Natural killer cell treated with Interleukin-12 subunit alpha and Interleukin-12 subunit beta and Interleukin-15 and Interleukin-18, amount 100 ng/mL, for 72 hours (primary cell): ENCODE data around the gene FHL5. TPM values are rescaled to one million over a fixed set of nuclear protein-coding genes. Genes with fewer than 3 reads are reported as not detected.
A peak's percentile ranks its signal among the peaks of the same experiment; 100 is the strongest.
"Not testable (repeated sequence)": the region's sequence is repeated elsewhere in the genome, so short reads cannot be mapped to it uniquely, and the experiment has no call there.

Source experiments
- ATAC-seq, 2 donors: fragments of 150-1000 bp; cut with Tn5 transposase in 1 of 2; sonication (Bioruptor Pico), chemical (Tn5 transposase) in 1 of 2; 2 replicates each; pipeline ENCODE4 v1.10.0; 2021
- DNase-seq: peaks from one replicate; pipeline ENCODE4 v3.0.0; 2022; ENCODE audit warnings: low spot score
- H3K27ac Mint-ChIP-seq, 2 donors: 1 replicate in 1 of 2; 2 replicates in 1 of 2; pipeline ENCODE4 v1.8.0; 2022; ENCODE audit warnings: mixed read lengths in 2 of 2, mild to moderate bottlenecking in 1 of 2, moderate library complexity in 1 of 2
- H3K27me3 Mint-ChIP-seq, 2 donors: 1 replicate in 1 of 2; 2 replicates in 1 of 2; pipeline ENCODE4 v1.8.0; 2022; ENCODE audit warnings: mixed read lengths in 2 of 2
- H3K36me3 Mint-ChIP-seq: one replicate; pipeline ENCODE4 v1.8.0; 2022; ENCODE audit warnings: mixed read lengths
- H3K4me1 Mint-ChIP-seq, 2 donors: 1 replicate in 1 of 2; 2 replicates in 1 of 2; pipeline ENCODE4 v1.8.0; 2022; ENCODE audit warnings: low read depth in 2 of 2, mixed read lengths in 2 of 2, mild to moderate bottlenecking in 1 of 2
- H3K4me3 Mint-ChIP-seq: one replicate; pipeline ENCODE4 v1.8.0; 2022; ENCODE audit warnings: mixed read lengths
- H3K9me3 Mint-ChIP-seq: 2 replicates; pipeline ENCODE4 v1.8.0; 2022; ENCODE audit warnings: mixed read lengths
- total RNA-seq, 2 donors: library from RNA; stranded (reverse); gene quantifications; one replicate each; pipeline ENCODE4 v1.2.3, GENCODE V29; 2022

Gene FHL5
- total RNA-seq, result not detected

GRCh38 chr6:96562886-96563285 is at the start of gene FHL5:
TSS of gene FHL5 (plus strand) at chr6:96563128. CDS start at chr6:96603614, 40,486 bp downstream.
- no peak within 1 kb of the TSS for H3K4me3 Mint-ChIP-seq
- DNase-seq, result no peak
- H3K27me3 Mint-ChIP-seq, result peaks cover 17 to 25% of the 10 kb centered on the region in 2 donors
- no peaks in the 10 kb centered on the region for H3K4me1 Mint-ChIP-seq
- no peak within 1 kb of the TSS for H3K27ac Mint-ChIP-seq
- no peaks in the 10 kb centered on the region for H3K36me3 Mint-ChIP-seq
- no peak for ATAC-seq
- H3K9me3 Mint-ChIP-seq, result peaks cover 3% of the 10 kb centered on the region

GRCh38 chr6:96520171-96521115 is 42.5 kb upstream of the FHL5 start:
- Mint-ChIP-seq H3K4me1 (peaks cover 9 to 23% of the 10 kb centered on the region in 2 donors), H3K36me3 (no peaks in the 10 kb centered on the region), H3K27ac (peak overlapping the region; percentile 99), H3K4me3 (peak overlapping the region; percentile 94), H3K9me3 (no peaks in the 10 kb centered on the region), H3K27me3 (no peaks in the 10 kb centered on the region)
- ATAC-seq, result no peak
- DNase-seq, result no peak

- DNase-seq, result no peak
- peaks cover 9 to 23% of the 10 kb centered on the region in 2 donors for H3K4me1 Mint-ChIP-seq
- peaks cover 2% of the 10 kb centered on the region for H3K36me3 Mint-ChIP-seq
- peak overlapping the region; percentile 94 for H3K4me3 Mint-ChIP-seq
- H3K27me3 Mint-ChIP-seq, result no peaks in the 10 kb centered on the region
- H3K27ac Mint-ChIP-seq, result peak overlapping the region; percentile 99
- H3K9me3 Mint-ChIP-seq, result no peaks in the 10 kb centered on the region
- no peak for ATAC-seq
These were observed 41.7 kb upstream of the FHL5 start for GRCh38 chr6:96521306-96521643.

GRCh38 chr6:96521644-96522464 is 41.1 kb upstream of the FHL5 start, which contains the start of gene UFL1:
TSS of gene UFL1 (plus strand) at chr6:96521806. CDS start at chr6:96521874, 68 bp downstream.
- Mint-ChIP-seq H3K9me3 (no peaks in the 10 kb centered on the region), H3K27me3 (no peaks in the 10 kb centered on the region), H3K36me3 (peaks cover 6% of the 10 kb centered on the region), H3K4me3 (peak within 1 kb of the TSS; percentile 94), H3K4me1 (peaks cover 9 to 23% of the 10 kb centered on the region in 2 donors), H3K27ac (peak within 1 kb of the TSS; percentile 99)
- DNase-seq, result peak; percentile 97
- ATAC-seq, result peak; percentile 99

GRCh38 chr6:96522465-96523009 is 40.4 kb upstream of the FHL5 start:
- peaks cover 6% of the 10 kb centered on the region for H3K36me3 Mint-ChIP-seq
- H3K9me3 Mint-ChIP-seq, result no peaks in the 10 kb centered on the region
- H3K4me3 Mint-ChIP-seq, result peak overlapping the region; percentile 94
- H3K4me1 Mint-ChIP-seq, result peaks cover 9 to 23% of the 10 kb centered on the region in 2 donors
- DNase-seq (no peak), ATAC-seq (peak in 1 of 2 donors; percentile 42)
- no peaks in the 10 kb centered on the region for H3K27me3 Mint-ChIP-seq
- peak overlapping the region; percentile 99 for H3K27ac Mint-ChIP-seq

GRCh38 chr6:96528193-96528592 is 34.7 kb upstream of the FHL5 start:
- no peak overlapping the region for H3K27ac Mint-ChIP-seq
- ATAC-seq (no peak), DNase-seq (no peak)
- H3K9me3 Mint-ChIP-seq, result no peaks in the 10 kb centered on the region
- peaks cover 29% of the 10 kb centered on the region for H3K36me3 Mint-ChIP-seq
- H3K27me3 Mint-ChIP-seq, result no peaks in the 10 kb centered on the region
- H3K4me1 Mint-ChIP-seq, result peaks cover 8 to 21% of the 10 kb centered on the region in 2 donors
- no peak overlapping the region for H3K4me3 Mint-ChIP-seq

GRCh38 chr6:96532399-96532798 is 30.5 kb upstream of the FHL5 start:
- peaks cover 8 to 17% of the 10 kb centered on the region in 2 donors for H3K4me1 Mint-ChIP-seq
- H3K4me3 Mint-ChIP-seq, result no peak overlapping the region
- no peak overlapping the region for H3K27ac Mint-ChIP-seq
- ATAC-seq (no peak), DNase-seq (no peak)
- H3K36me3 Mint-ChIP-seq, result peaks cover 24% of the 10 kb centered on the region
- H3K27me3 Mint-ChIP-seq, result no peaks in the 10 kb centered on the region
- no peaks in the 10 kb centered on the region for H3K9me3 Mint-ChIP-seq

- peaks cover 29% of the 10 kb centered on the region for H3K36me3 Mint-ChIP-seq
- no peak overlapping the region for H3K4me3 Mint-ChIP-seq
- no peak overlapping the region for H3K27ac Mint-ChIP-seq
- H3K4me1 Mint-ChIP-seq, result peaks cover 0 to under 1% of the 10 kb centered on the region in 2 donors
- ATAC-seq (no peak), DNase-seq (no peak)
- H3K9me3 Mint-ChIP-seq, result no peaks in the 10 kb centered on the region
- H3K27me3 Mint-ChIP-seq, result no peaks in the 10 kb centered on the region
These were observed 25.2 kb upstream of the FHL5 start for GRCh38 chr6:96537726-96538125.

GRCh38 chr6:96542702-96543101 is 20.2 kb upstream of the FHL5 start:
- H3K9me3 Mint-ChIP-seq, result no peaks in the 10 kb centered on the region
- no peak overlapping the region for H3K4me3 Mint-ChIP-seq
- DNase-seq (no peak), ATAC-seq (no peak)
- peaks cover 37% of the 10 kb centered on the region for H3K36me3 Mint-ChIP-seq
- H3K27me3 Mint-ChIP-seq, result no peaks in the 10 kb centered on the region
- H3K4me1 Mint-ChIP-seq, result no peaks in the 10 kb centered on the region
- H3K27ac Mint-ChIP-seq, result no peak overlapping the region

GRCh38 chr6:96545882-96546281 is 17.0 kb upstream of the FHL5 start:
- no peaks in the 10 kb centered on the region for H3K9me3 Mint-ChIP-seq
- no peaks in the 10 kb centered on the region for H3K4me1 Mint-ChIP-seq
- peaks cover 27% of the 10 kb centered on the region for H3K36me3 Mint-ChIP-seq
- H3K27me3 Mint-ChIP-seq, result no peaks in the 10 kb centered on the region
- DNase-seq (no peak), ATAC-seq (no peak)
- H3K4me3 Mint-ChIP-seq, result no peak overlapping the region
- no peak overlapping the region for H3K27ac Mint-ChIP-seq

GRCh38 chr6:96547654-96548053 is 15.3 kb upstream of the FHL5 start:
- ATAC-seq, result no peak
- Mint-ChIP-seq H3K4me1 (no peaks in the 10 kb centered on the region), H3K27me3 (no peaks in the 10 kb centered on the region), H3K36me3 (peaks cover 19% of the 10 kb centered on the region), H3K4me3 (no peak overlapping the region), H3K27ac (no peak overlapping the region), H3K9me3 (no peaks in the 10 kb centered on the region)
- DNase-seq, result no peak

GRCh38 chr6:96554558-96554957 is 8.4 kb upstream of the FHL5 start:
- ATAC-seq (no peak), DNase-seq (no peak)
- Mint-ChIP-seq H3K27me3 (no peaks in the 10 kb centered on the region), H3K36me3 (peaks cover 23% of the 10 kb centered on the region), H3K4me3 (no peak overlapping the region), H3K27ac (no peak overlapping the region), H3K9me3 (no peaks in the 10 kb centered on the region), H3K4me1 (no peaks in the 10 kb centered on the region)

- not testable (repeated sequence) for ATAC-seq, H3K4me3 Mint-ChIP-seq, H3K36me3 Mint-ChIP-seq, H3K9me3 Mint-ChIP-seq, H3K27ac Mint-ChIP-seq, H3K4me1 Mint-ChIP-seq, DNase-seq
- peaks cover 14 to 17% of the 10 kb centered on the region in 2 donors for H3K27me3 Mint-ChIP-seq
These were observed 3.2 kb upstream of the FHL5 start for GRCh38 chr6:96559740-96560139.
